ENCODE measurements around the gene KRTAP3-1.

KRTAP3-1 gene

DNA sequence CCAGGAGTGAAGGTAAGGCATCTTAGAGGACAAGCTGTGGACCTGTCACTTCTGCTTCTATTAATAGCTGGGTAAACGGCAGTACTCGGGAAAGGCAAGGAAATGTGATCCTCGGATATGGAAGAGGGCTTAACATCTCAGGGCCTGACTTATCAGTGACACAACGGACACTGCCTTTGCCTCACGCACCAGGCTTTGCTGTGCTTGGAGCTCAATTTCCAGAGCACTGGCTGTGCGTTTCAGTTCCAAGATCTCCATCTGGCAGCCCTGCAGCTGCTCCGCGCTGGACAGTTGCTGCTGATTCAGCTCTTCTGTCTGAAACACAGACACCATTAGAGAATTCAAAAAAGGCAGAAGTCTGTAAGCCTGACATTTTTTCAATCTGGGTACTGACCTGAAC, 28.3 kb downstream of the KRTAP3-1 start:
- in situ Hi-C loops (cut with HindIII; ENCODE audit: low sequenced_read_pairs), result no loop called here

DNA sequence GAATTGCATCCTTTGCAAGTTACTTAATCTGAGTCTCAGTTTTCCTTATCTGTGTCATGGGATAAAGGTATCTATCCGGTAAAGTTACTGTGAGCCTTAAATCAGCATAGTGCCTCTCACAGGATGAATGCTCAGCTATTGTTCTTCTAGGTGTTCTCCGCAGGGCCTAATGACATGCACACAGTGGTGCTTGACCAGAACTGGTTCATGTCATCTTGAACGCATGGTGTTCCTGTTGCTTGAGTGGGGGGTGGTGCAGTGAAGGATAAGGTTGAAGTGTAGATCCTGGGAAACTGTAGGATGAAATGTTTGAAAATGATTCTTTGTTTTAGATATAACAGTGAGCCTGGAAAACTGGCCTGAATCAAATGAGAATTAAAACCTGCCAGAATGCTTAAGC, 28.8 kb downstream of the KRTAP3-1 start:
- in situ Hi-C loops (cut with HindIII; ENCODE audit: low sequenced_read_pairs), result no loop called here

DNA sequence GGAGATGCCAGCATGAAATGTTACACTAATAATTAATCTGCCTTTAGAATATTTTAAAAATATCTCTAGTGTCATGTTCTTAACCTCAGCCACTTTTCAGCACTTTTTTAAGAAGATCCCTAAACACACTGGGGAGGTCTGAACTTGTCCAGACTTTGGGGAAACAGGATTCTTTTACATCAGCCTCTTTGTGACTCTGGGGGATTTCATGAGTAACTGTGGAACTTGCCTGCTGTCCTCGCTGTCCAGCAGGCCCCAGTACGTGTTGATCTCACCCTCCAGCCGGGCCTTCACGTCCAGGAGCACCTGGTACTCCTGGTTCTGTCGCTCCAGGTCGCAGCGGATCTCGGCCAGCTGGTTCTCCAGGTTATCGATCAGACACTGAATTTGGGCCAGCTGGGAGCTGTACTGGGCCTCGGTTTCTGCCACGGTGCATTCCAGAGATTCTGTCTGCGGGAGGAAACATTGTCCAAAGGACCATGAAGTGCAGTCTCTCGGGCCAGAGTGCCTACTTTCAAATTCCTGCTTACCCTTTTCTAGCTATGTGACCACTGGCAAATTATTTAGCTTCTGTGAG, 30.3 kb downstream of the KRTAP3-1 start:
- in situ Hi-C loops (cut with HindIII; ENCODE audit: low sequenced_read_pairs), result no loop called here

DNA sequence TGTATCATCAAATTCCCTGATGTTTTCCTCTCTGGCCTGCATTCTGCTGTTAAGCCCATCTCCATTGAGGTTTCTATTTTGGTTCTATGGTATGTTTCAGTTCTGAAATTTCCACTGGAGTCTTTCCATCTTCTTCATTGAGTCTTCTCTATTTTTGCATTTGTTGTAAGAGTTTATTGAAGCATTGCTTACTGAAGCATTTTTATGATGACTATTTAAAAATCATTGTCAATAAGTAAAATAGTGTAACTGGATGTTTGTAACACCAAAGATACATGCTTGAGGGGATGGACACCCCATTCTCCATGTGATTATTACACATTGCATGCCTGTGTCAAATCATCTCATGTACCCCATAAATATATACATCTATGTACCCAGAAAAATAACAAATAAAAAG, 33.4 kb downstream of the KRTAP3-1 start:
- in situ Hi-C loops (cut with HindIII; ENCODE audit: low sequenced_read_pairs), result no loop called here

DNA sequence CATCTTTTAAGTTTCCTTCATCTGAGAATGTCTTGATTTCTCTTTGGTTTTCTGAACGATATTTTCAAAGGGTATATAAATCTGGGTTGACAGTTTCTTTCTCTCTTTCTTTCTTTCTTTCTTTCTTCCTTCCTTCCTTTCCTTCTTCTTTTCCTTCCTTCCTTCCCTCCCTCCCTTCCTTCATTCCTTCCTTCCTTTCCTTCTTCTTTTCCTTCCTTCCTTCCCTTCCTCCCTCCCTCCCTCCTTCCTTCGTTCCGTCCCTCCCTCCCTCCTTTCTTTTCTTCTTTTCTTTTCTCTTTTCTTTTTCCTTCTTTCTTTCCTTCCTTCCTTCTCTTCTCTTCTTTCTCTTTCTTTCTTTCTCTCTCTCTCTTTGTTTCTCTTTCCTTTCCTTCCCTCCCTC, 34.6 kb downstream of the KRTAP3-1 start:
- in situ Hi-C loops (cut with HindIII; ENCODE audit: low sequenced_read_pairs), result no loop called here

DNA sequence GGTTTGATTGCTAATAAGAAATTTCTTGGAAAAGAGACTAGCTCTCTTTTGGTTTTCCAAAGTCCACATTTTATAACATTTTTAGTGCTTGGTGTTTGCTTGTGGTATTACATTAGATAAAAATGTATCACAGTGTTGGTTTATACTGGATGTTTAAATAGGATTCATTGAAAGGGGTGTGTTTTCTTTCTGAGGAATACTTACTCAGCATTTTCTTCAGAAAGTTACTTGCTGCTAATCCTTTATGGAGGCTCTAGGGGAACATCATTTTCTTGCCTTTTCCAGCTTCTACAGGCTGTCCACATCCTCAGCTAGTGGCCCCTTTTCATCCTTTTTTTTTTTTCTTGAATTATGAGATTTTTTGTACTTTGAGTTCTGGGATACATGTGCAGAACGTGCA, 41.3 kb downstream of the KRTAP3-1 start:
- in situ Hi-C loops (cut with HindIII; ENCODE audit: low sequenced_read_pairs), result no loop called here

DNA sequence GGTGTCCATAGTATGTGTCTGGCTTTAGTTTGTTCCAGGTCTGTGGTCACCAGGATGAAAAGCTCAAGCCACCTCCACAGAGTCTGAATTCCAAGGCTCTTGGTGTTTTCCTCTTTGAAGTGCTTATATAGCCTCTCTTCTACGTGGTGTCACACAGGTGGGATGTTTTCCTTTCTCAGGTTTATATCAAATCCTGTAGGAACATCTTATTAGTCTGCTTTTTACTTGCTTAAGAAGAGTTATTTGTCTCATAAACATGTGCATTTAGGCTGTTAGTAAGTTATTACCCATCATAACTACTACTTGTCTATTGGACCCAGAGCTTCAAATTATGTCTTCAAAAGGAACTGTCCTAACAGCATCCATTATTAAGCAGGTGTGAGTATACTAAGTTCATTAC, 42.1 kb downstream of the KRTAP3-1 start, which contains the start of gene KRT39:
Gene KRT39, minus strand, starts transcription at position 101 of the 400 bp plus-strand sequence. Its CDS starts 92 bp downstream, at position 9.
- in situ Hi-C loops (cut with HindIII; ENCODE audit: low sequenced_read_pairs), result no loop called here

DNA sequence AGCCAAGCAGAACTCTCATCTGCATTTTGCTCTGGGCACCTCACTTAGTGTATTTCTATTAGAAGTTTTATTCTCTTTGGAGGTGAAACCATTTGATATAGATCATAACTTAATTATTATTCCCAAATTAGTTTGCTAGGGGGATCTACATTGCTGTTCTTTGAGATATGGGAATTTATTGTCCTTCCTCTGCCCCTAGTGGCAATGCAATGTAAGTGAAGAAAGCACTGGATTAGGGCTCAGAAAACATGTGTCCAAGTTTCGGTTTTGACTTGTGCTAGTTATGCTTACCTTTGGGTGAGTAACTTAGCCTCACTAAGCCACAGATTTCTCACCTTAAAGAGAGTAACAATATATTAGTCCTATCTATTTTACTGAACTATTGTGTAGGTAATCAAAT, 45.1 kb downstream of the KRTAP3-1 start:
- in situ Hi-C loops (cut with HindIII; ENCODE audit: low sequenced_read_pairs), result no loop called here

DNA sequence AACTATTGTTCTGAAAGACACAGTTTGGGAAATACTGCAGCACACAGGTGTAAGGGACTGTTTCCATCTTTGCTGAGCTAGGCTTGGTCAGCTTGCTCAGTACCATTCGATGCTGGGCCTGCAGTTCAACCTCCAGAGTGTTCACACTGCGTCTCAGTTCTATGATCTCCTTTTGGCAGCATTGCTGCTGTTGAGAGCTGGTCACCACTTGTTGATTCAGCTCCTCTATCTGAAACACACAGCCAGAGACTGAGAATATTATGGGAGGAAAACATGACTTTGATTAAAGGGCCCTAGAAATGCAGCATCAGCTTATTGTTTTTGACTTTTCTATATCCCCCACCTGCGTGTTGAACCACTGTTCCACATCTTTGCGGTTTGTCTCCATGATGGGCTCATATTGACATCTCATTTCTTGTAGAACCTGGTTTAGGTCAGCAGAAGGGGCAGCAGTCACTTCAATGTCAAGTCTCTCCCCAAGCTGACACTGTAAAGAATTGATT, 46.8 kb downstream of the KRTAP3-1 start:
- in situ Hi-C loops (cut with HindIII; ENCODE audit: low sequenced_read_pairs), result no loop called here

DNA sequence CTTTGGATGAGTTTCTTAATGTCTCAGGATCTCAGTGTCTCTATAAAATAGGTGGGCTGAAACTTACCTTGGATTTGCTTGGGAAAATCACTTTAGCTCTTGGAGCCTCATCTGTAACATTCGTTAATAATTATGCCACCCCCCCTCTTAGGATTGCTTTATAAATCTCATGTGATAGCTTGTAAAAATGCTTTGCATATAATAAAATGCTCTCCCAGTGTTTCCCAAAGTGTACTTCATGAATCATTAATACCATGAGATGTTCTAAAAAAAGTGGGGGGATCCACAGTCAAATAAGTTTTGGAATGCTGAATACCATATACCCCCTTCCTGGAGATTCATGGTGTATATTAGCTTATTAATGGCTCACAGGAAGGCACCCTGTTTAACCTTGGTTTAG, 47.3 kb downstream of the KRTAP3-1 start:
- in situ Hi-C loops (cut with HindIII; ENCODE audit: low sequenced_read_pairs), result no loop called here

DNA sequence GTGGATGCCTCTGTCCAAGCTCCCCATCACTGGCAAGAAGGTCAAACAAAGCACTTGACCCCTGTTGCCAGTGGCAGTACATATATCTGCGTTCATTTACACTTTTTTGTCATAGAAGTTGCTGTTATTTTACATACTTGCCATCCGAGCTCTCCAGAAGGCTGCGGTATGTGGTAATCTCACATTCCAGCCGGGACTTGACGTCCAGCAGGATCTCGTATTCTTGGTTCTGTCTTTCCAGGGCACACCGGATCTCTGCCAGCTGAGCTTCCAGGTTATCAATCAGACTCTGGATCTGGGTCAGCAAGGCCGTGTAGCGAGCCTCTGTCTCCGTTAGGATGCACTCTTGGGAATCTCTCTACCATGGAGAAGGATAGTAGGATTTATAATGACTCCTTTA, 48.8 kb downstream of the KRTAP3-1 start:
- in situ Hi-C loops (cut with HindIII; ENCODE audit: low sequenced_read_pairs), result no loop called here
